Astrocyte of the cerebellum (primary cell): ENCODE results near the gene TMED5.

ENCODE experiments used
- DNase-seq: peaks from one replicate; pipeline ENCODE4 v3.0.0-alpha.2; 2011; ENCODE audit warnings: low read depth
- H3K4me3 ChIP-seq: 2 replicates; pipeline ENCODE4 v1.5.1; 2011; ENCODE audit warnings: mild to moderate bottlenecking, low read depth, low read length, moderate library complexity
- in situ Hi-C: cut with HindIII; loops from 2 replicates; pipeline ENCODE4 v1.10.0; 2017; ENCODE audit warnings: low sequenced_read_pairs
- TF ChIP-seq, protein P1 (sequence below): IDR thresholded peaks from 2 replicates; pipeline ENCODE4 v1.5.1; 2012; ENCODE audit warnings: low read length, low read depth, moderate library complexity, mild to moderate bottlenecking; ENCODE audit errors: missing control alignments

TMED5 gene

DNA sequence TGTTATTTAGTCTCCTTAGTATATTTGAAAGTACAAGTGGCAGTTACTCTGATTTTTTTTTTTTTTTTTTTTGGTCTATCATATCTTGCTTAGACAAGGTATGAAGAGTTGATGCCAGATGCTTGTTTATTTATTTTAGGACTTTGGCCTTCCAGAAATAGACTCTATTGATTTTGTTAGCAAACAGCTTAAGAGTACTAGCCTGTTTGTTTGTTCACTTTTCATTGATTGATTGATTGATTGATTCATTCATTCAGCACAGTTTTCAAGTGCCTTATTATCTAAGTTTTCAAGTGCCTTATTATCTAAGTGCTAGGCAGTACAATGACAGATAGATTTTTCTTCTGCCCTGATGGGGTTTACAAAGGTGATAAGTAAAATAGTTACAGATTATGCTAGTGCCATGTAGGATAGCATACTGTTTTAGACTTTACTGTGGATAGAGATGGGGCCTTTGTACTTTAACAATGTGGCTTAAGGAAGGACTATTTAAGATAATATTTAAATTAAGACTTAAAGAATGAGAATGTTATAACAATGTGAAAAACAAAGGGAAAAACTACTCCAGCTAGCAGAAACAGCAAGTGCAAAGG is 50.6 kb downstream of the TMED5 start:
- H3K4me3 ChIP-seq = no peak overlapping the region
- no peak for DNase-seq
- TF ChIP-seq, protein P1, sequence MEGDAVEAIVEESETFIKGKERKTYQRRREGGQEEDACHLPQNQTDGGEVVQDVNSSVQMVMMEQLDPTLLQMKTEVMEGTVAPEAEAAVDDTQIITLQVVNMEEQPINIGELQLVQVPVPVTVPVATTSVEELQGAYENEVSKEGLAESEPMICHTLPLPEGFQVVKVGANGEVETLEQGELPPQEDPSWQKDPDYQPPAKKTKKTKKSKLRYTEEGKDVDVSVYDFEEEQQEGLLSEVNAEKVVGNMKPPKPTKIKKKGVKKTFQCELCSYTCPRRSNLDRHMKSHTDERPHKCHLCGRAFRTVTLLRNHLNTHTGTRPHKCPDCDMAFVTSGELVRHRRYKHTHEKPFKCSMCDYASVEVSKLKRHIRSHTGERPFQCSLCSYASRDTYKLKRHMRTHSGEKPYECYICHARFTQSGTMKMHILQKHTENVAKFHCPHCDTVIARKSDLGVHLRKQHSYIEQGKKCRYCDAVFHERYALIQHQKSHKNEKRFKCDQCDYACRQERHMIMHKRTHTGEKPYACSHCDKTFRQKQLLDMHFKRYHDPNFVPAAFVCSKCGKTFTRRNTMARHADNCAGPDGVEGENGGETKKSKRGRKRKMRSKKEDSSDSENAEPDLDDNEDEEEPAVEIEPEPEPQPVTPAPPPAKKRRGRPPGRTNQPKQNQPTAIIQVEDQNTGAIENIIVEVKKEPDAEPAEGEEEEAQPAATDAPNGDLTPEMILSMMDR = no peak
- in situ Hi-C loops = no loop called here

DNA sequence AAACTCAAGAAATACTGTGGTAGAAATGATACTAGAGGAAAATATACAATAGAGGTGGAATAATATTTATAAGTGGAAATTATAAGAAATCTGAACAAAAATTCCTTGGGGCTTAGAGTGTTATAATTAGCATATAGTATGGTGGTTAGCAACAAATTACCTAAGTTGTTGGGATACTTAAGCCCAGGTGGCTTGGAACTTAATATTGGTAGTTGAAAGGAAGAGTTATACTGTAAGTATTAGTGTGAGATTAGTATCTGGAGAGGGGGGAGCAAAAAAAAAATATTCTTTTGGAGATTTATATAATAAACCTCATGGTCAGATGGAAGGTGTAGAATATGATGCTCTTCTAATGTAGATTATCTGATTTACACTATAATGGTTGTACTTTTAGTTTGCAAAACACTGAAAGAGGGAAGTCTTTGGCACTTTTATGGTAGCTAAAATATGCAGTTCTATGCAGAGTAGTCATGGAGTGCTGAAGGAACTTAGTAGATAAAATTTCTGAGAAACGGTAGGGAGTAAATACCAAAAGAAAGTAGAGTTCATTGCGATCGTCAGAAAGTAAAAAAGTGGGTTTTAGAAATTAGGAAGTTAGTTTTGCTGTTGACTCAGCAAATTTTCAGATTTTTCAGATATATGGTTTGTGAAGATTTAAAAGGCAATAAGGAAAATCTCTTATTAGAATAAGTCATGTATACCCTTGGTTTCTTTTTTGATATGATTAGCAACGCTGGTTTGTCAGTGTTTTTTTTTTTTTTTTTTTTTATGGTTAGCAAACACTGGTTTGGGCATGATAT is 55.5 kb downstream of the TMED5 start:
- TF ChIP-seq, protein P1 = no peak
- in situ Hi-C loops = no loop called here
- DNase-seq = no peak
- no peak overlapping the region for H3K4me3 ChIP-seq

DNA sequence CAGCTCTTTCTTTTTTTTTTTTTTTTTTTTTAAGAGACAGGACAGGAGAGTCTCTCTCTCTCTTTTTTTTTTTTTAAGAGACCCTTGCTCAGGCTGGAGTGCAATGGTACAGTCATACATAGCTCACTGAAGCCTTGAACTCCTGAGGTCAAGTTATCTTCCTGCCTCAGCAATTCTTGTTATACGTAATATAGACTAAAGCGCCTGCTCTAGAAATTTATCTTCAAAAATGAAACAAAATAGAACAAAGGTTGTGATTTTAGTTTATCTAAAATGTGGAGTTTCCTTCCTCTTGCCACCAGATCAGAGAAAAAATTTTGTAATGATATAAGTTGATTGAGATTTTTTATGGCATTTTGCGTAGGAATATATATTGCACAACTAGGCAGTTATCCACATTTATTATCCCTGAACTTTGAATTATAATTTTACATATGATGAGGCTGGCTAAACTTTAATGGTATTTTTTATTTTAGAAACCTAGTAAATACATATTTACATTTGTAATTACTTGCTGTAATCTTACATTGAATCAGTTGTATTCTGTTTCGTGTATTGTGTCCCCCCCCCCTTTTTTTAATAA is 56.9 kb downstream of the TMED5 start:
- in situ Hi-C loops = no loop called here
- TF ChIP-seq, protein P1 = no peak
- H3K4me3 ChIP-seq = no peak overlapping the region
- no peak for DNase-seq

DNA sequence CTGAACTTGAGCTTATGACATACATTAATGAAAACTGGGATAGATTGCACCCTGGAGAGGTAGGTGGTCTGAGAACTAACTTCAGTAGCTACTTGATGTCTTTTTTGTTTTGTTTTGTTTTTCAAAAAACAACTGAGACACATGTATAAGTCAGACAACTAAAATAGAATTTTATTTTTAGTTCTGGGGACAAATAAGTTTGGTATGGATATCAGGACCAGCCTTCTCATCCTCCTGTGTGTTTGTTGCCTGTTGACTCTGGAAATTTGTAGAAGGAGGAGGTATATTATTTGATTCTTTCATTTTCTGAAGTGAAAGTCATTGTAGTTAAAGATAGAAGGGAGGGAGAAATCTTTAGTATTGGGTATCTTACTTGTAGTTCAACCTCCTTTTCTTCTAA is 59.6 kb downstream of the TMED5 start:
- TF ChIP-seq, protein P1 = no peak
- no peak overlapping the region for H3K4me3 ChIP-seq
- DNase-seq = no peak
- in situ Hi-C loops = no loop called here

DNA sequence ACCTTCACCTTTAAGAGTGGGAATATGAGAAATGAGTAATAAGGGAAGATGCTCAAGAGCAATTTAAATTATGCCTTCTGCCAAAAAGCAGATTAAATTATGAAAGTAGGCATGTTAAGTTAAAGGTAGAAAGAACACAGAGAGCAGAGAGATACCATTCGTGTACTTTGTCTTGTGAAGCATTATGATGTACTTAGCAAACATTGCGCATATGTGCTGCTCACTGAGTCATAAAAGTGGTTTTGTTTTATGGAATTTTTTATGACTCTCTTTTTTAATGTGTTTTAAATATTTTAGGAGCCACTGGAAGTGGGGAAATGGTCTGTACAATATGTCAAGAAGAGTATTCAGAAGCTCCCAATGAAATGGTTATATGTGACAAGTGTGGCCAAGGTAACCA is 65.8 kb downstream of the TMED5 start:
- TF ChIP-seq, protein P1 = no peak
- no peak overlapping the region for H3K4me3 ChIP-seq
- in situ Hi-C loops = no loop called here

DNA sequence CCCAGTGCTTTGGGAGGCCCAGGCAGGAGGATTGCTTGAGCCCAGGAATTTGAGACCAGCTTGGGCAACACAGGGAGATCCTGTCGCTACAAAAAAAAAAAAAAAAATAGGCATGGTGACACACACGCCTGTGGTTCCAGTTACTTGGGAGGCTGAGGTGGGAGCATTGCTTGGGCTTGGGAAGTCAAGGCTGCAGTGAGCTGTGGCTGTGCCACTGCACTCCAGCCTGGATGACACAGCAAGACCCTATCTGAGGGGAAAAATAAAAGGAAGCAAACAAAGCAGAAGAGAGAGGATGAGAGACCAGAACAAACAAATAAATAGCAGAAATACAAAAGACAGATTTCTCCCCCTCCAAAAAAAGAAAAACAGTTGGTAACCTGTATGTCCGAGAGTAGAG is 67.1 kb downstream of the TMED5 start:
- DNase-seq = no peak
- in situ Hi-C loops = no loop called here
- H3K4me3 ChIP-seq = no peak overlapping the region
- TF ChIP-seq, protein P1 = no peak

More for the DNA sequence above, 65.8 kb downstream of the TMED5 start:
- no peak for DNase-seq
